ENCODE data around the gene THAP6.
A peak's percentile ranks its signal among the peaks of the same experiment; 100 is the strongest.
"Not testable (repeated sequence)": the region's sequence is repeated elsewhere in the genome, so short reads cannot be mapped to it uniquely, and the experiment has no call there.

The THAP6 gene

DNA sequence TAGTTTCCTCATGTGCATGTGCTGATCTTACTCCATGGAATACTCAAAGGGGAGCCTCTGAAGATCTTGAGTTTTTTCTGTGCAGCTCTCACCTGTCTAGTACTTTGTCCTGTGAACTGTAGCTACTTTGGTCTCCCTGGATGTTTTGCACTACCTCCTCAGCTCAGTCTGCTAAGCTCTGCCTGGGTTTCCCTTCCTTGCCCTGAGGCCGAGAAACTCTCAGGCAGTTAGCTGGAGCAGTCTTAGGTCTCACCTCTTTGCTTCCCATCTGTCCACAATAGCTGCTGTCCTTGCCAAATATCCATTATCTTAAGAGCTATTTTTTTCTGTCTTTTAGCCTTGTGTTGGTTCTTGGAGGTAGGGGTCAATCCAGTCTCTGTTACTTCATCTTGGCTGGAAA, 11.6 kb downstream of the THAP6 start:
- no peak for DNase-seq (ENCODE audit: low read depth)

DNA sequence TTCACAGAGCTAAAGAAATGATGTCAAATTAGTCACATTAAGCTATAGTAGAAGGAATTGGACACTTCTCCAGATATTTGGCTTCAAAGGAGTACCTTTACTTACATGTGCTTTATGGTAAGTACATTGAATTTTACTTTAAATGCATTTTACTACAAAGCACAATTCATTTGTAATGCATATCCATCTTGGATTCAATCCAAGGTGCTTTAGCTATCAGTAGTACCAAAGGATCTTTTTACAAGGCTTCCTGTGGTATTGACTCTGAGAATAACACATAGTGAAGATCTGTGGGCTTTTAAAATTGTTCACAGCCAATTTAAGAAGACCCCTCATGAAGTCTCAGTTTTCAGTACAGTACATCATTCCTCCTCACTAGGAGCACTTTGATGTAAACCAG, 13.2 kb downstream of the THAP6 start:
- DNase-seq (ENCODE audit: low read depth): no peak

- DNase-seq (ENCODE audit: low read depth): no peak
These were observed 16.5 kb downstream of the THAP6 start for GRCh38 chr4:75530556-75531322.

GRCh38 chr4:75531536-75532143, 17.4 kb downstream of the THAP6 start:
- DNase-seq (ENCODE audit: low read depth): not testable (repeated sequence)

GRCh38 chr4:75533339-75533887, 19.1 kb downstream of the THAP6 start:
- not testable (repeated sequence) for DNase-seq (ENCODE audit: low read depth)

- not testable (repeated sequence) for DNase-seq (ENCODE audit: low read depth)
These were observed 19.7 kb downstream of the THAP6 start for GRCh38 chr4:75533926-75534325.

DNA sequence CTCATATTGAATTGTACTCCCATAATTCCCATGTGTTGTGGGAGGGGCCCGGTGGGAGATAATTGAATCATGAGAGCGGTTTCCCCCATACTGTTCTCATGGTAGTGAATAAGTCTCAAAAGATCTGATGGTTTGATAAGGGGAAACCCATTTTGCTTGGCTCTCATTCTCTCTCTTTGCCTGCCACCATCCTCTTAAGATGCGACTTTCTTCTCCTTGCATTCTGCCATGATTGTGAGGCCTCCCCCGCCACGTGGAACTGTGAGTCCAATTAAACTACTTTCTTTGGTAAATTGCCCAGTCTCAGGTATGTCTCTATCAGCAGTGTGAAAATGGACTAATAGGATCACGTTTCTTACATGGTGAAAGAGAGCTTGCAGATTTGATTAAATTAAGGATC, 23.0 kb downstream of the THAP6 start:
- not testable (repeated sequence) for DNase-seq (ENCODE audit: low read depth)

GRCh38 chr4:75542824-75543223, 28.6 kb downstream of the THAP6 start:
- no peak for DNase-seq (ENCODE audit: low read depth)

DNA sequence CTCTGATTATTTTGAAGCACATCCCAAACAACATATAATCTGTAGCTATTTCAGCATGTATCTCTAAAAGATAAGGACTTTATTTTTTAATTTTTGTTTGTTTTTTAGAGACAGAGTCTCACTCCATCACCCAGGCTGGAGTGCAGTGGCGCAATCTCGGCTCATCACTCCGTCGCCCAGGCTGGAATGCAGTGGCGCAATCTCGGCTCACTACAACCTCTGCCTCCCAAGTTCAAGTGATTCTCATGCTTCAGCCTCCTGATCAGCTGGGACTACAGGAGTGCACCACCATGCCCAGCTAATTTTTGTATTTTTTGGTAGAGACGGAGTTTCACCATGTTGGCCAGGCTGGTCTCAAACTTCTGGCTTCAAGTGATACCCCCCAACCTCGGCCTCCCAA, 29.9 kb downstream of the THAP6 start:
- DNase-seq (ENCODE audit: low read depth): not testable (repeated sequence)

- no peak for DNase-seq (ENCODE audit: low read depth)
These were observed 30.6 kb downstream of the THAP6 start for GRCh38 chr4:75544870-75545269.

DNA sequence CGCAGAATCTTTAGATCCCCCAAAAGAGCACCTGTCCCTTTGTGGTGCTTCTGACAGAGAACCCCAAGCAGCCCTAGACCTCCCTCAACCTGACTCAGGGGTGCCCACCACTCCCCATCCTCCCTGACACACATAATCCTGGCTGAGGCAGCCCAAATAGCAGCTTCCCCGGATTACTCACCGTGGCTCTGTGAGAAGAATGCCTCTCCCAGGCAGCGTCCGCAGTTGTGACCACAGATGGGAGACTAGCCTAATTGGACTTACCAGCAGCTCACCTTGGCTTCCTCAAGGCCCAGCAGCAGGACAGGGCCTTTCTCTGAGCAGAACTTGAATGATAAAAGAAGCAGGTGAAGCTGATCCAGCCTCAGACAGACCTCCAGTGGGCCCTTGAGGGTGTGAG, 31.3 kb downstream of the THAP6 start:
- no peak for DNase-seq (ENCODE audit: low read depth)

DNA sequence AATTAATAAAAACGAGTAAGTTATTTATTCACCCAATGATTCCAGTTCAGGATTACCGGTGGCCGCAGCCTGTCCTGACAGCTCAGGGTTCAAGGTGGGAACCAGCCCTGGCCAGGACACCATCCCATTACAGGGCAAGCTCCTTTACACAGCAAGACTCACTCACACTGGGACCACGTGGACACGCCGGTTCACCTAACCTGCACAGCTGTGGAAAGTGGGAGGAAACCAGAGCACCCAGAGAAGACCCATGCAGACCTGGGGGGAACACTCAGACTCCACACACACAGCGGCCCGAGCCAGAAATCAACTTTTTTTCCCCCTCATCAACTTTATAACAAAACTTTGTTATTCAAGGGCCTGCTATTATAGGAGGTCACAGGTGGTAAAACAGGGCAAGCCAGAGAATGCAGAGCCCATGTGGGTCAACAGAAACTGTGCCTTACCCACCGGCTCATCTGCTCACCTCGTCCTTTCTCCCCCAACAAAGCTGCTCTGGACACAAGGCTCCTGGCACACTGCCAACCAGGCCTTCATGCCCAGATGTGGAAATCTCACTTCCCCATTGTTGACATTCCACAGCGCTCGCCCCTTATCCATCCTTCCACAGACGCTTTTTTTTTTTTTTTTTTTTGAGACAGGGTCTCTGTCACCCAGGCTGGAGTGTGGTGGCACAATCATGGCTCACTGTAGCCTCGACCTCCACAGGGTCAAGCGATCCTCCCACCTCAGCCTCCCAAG, 33.5 kb downstream of the THAP6 start:
- DNase-seq (ENCODE audit: low read depth): no peak

GRCh38 chr4:75549019-75549418, 34.7 kb downstream of the THAP6 start:
- DNase-seq (ENCODE audit: low read depth): no peak

DNA sequence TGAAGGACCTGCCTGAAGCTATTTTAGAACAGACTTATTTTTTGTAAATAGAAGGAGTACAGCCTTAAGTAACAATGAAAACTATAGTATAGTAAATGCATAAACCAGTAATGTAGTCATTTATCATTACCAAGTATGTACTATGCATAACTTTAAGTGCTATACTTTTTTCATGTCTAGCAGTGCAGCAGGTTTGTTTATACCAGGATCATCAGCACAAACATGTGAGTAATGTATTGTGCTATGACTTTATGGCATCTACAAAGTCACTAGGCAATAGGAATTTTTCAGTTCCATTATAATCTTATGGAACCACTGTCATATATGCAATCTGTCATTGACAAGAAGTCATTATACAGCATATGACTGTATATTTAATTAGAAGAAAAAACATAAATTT, 38.2 kb downstream of the THAP6 start:
- DNase-seq (ENCODE audit: low read depth): no peak

DNA sequence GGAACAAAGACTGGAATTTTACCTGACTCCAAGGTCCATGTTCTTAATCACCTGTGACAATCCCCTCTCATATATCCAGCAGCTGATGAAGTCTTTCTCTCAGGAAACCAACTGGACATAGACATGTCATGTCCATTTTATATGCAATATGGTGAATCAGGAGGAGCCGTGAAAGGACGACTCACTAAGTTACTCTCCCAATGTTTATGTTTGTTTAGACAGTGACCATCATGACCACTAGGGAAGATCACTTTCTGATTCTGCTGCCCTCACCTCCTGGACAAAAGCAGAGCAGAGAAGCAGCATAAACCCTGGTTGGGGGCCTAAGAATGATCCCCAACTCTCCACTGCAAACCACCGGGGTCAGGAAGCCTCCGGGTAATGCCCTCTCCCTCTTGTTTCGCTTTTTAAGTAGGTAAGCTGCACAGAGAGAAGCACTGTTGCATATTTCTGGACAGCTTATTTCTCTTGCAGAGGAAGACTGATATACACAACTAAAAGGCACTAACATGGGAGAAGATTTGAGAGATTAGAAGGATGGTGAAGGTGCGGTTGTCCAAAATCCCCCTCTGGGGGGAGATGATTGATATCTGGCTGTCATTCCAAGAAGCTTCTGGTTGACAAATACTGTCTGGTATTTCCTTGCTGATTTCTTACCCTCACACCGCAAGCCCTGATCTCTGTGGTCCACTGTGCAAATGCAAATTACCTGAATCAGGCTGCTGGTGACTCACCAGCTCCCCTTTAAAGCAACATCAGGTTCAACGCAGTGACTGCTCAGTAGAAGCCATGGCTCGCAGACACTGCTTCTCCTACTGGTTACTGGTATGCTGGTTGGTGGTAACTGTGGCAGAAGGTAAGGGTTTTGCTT, 41.3 kb downstream of the THAP6 start, which contains the start of gene ODAPH:
Gene ODAPH, plus strand, starts transcription at position 773 of the 871 bp plus-strand sequence. Its CDS starts 17 bp downstream, at position 790.
- peak; percentile 2 for DNase-seq (ENCODE audit: low read depth)

GRCh38 chr4:75557696-75558095, 43.4 kb downstream of the THAP6 start:
- no peak for DNase-seq (ENCODE audit: low read depth)

- DNase-seq (ENCODE audit: low read depth): no peak
These were observed 47.5 kb downstream of the THAP6 start for GRCh38 chr4:75561789-75562188.

DNA sequence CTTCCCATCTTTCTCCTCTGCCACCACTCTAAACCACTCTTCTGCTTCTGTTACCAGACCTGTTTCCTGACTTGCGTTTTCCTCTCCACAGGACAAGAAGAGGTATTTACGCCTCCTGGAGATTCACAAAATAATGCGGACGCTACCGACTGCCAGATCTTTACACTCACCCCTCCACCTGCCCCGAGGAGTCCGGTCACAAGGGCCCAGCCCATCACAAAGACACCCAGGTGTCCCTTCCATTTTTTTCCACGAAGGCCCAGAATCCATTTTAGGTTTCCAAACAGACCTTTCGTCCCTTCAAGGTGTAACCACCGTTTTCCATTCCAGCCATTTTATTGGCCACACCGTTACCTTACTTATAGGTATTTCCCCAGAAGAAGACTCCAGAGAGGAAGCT, 49.8 kb downstream of the THAP6 start:
- no peak for DNase-seq (ENCODE audit: low read depth)

GRCh38 chr4:75565481-75565880, 51.2 kb downstream of the THAP6 start:
- no peak for DNase-seq (ENCODE audit: low read depth)

GRCh38 chr4:75566911-75567310, 52.6 kb downstream of the THAP6 start:
- no peak for DNase-seq (ENCODE audit: low read depth)

GRCh38 chr4:75567725-75568124, 53.5 kb downstream of the THAP6 start:
- no peak for DNase-seq (ENCODE audit: low read depth)

Measured in stimulated activated CD8-positive, alpha-beta memory T cell treated with anti-CD3 and anti-CD28 coated beads, Interleukin-4, amount 100 ng/mL, for 24 hours (primary cell).